A549 (cell line): ENCODE data around the gene DDB1. TPM values are rescaled to one million over a fixed set of nuclear protein-coding genes. Genes with fewer than 3 reads are reported as not detected.

Experiments
- ATOH8 ChIP-seq: fragments of 250-450 bp; sonication (Bioruptor Pico); IDR thresholded peaks from 2 replicates; pipeline ENCODE4 v1.5.0; 2020; ENCODE audit warnings: low read depth, mild to moderate bottlenecking, moderate library complexity
- CBX2 ChIP-seq: fragments of 200-600 bp; sonication (generic); IDR thresholded peaks from 2 replicates; pipeline ENCODE4 v1.6.1; 2016; ENCODE audit warnings: low read depth, mild to moderate bottlenecking, borderline replicate concordance
- CBX8 ChIP-seq: fragments of 200-600 bp; sonication (generic); IDR thresholded peaks from 2 replicates; pipeline ENCODE4 v1.6.1; 2016
- CEBPB ChIP-seq, 2 experiments: fragments of >200 bp in 1 of 2; sonication (Bioruptor Twin) in 1 of 2; formaldehyde crosslinking in 1 of 2; IDR thresholded peaks; 2 replicates each; pipeline ENCODE4 v1.6.1; 2012 to 2016
- CHD2 ChIP-seq: fragments of 150-350 bp; IDR thresholded peaks from 2 replicates; pipeline ENCODE4 v1.6.1; 2014; ENCODE audit warnings: low read length; ENCODE audit not compliant: partially characterized antibody
- CHD4 ChIP-seq: fragments of 200-600 bp; sonication (generic); IDR thresholded peaks from 2 replicates; pipeline ENCODE4 v1.6.1; 2016; ENCODE audit warnings: antibody characterized with exemption, mild to moderate bottlenecking, borderline replicate concordance
- CTCF ChIP-seq: fragments of >200 bp; sonication (Bioruptor Twin); formaldehyde crosslinking; IDR thresholded peaks from 3 replicates; pipeline ENCODE4 v1.5.1; 2016
- EHF ChIP-seq: fragments of 250-450 bp; sonication (Bioruptor Pico); IDR thresholded peaks from 2 replicates; pipeline ENCODE4 v1.5.0; 2020; ENCODE audit warnings: mild to moderate bottlenecking
- ELK1 ChIP-seq: fragments of 150-350 bp; IDR thresholded peaks from 2 replicates; pipeline ENCODE4 v1.6.1; 2014; ENCODE audit warnings: low read depth, mild to moderate bottlenecking, low read length
- EP300 ChIP-seq, 2 experiments: fragments of >200 bp; sonication (Bioruptor Twin); formaldehyde crosslinking; IDR thresholded peaks; 2 replicates in 1 of 2; 3 replicates in 1 of 2; pipeline ENCODE4 v1.6.1; 2016 to 2017
- ESRRA ChIP-seq: fragments of 150-350 bp; IDR thresholded peaks from 2 replicates; pipeline ENCODE4 v1.6.1; 2014; ENCODE audit warnings: mild to moderate bottlenecking, low read length, borderline replicate concordance
- FOSB ChIP-seq: fragments of 250-450 bp; sonication (Bioruptor Pico); IDR thresholded peaks from 2 replicates; pipeline ENCODE4 v1.5.0; 2020; ENCODE audit warnings: mild to moderate bottlenecking, moderate library complexity
- FOSL2 ChIP-seq, 2 experiments: fragments of 450-650 bp in 1 of 2; fragments of >200 bp in 1 of 2; sonication (Bioruptor Twin) in 1 of 2; formaldehyde crosslinking; IDR thresholded peaks; 2 replicates each; pipeline versions ENCODE4 v1.5.0 to v1.6.1; 2016 to 2020; ENCODE audit warnings: mild to moderate bottlenecking in 1 of 2, moderate library complexity in 1 of 2
- FOXS1 ChIP-seq: fragments of 250-450 bp; sonication (Bioruptor Pico); IDR thresholded peaks from 2 replicates; pipeline ENCODE4 v1.5.0; 2020; ENCODE audit warnings: mild to moderate bottlenecking, moderate library complexity
- HDAC2 ChIP-seq: fragments of 200-600 bp; sonication (generic); IDR thresholded peaks from 2 replicates; pipeline ENCODE4 v1.6.1; 2016
- HES2 ChIP-seq: fragments of >200 bp; sonication (Bioruptor Twin); formaldehyde crosslinking; IDR thresholded peaks from 2 replicates; pipeline ENCODE4 v1.6.1; 2016
- HMGXB4 ChIP-seq: fragments of 250-450 bp; sonication (Bioruptor Pico); IDR thresholded peaks from 2 replicates; pipeline ENCODE4 v1.5.0; 2021; ENCODE audit warnings: mild to moderate bottlenecking, moderate library complexity, borderline replicate concordance
- HOXA7 ChIP-seq: fragments of 250-450 bp; sonication (Bioruptor Pico); IDR thresholded peaks from 2 replicates; pipeline ENCODE4 v1.5.0; 2020; ENCODE audit warnings: mild to moderate bottlenecking, moderate library complexity
- HOXB13 ChIP-seq: fragments of 250-450 bp; sonication (Bioruptor Pico); IDR thresholded peaks from 2 replicates; pipeline ENCODE4 v1.5.0; 2020; ENCODE audit warnings: low read depth, mild to moderate bottlenecking, moderate library complexity
- HOXB5 ChIP-seq: fragments of 250-450 bp; sonication (Bioruptor Pico); IDR thresholded peaks from 2 replicates; pipeline ENCODE4 v1.5.0; 2020; ENCODE audit warnings: mild to moderate bottlenecking, moderate library complexity
- JUNB ChIP-seq: fragments of >200 bp; sonication (Bioruptor Twin); formaldehyde crosslinking; IDR thresholded peaks from 2 replicates; pipeline ENCODE4 v1.6.1; 2016
- KDM1A ChIP-seq: fragments of 200-600 bp; sonication (generic); IDR thresholded peaks from 2 replicates; pipeline ENCODE4 v1.6.1; 2016; ENCODE audit warnings: low read depth, mild to moderate bottlenecking
- KDM5A ChIP-seq: fragments of 200-600 bp; sonication (generic); IDR thresholded peaks from 2 replicates; pipeline ENCODE4 v1.6.1; 2016; ENCODE audit warnings: antibody characterized with exemption, mild to moderate bottlenecking
- MAFK ChIP-seq: fragments of 450-650 bp; IDR thresholded peaks from 2 replicates; pipeline ENCODE4 v1.6.1; 2014; ENCODE audit not compliant: partially characterized antibody
- MAZ ChIP-seq: fragments of 150-350 bp; IDR thresholded peaks from 2 replicates; pipeline ENCODE4 v1.6.1; 2014; ENCODE audit warnings: antibody characterized with exemption, low read depth, low read length, borderline replicate concordance
- NFE2L2 ChIP-seq: fragments of 150-350 bp; conservative IDR thresholded peaks from 2 replicates; pipeline ENCODE4 v1.6.1; 2014; ENCODE audit warnings: low read length
- NR3C1 ChIP-seq: fragments of >200 bp; sonication (Bioruptor Twin); formaldehyde crosslinking; IDR thresholded peaks from 3 replicates; pipeline ENCODE4 v1.6.1; 2017
- PBX3 ChIP-seq: IDR thresholded peaks from 2 replicates; pipeline ENCODE4 v1.6.1; 2012
- PHF8 ChIP-seq: fragments of 200-600 bp; sonication (generic); IDR thresholded peaks from 2 replicates; pipeline ENCODE4 v1.6.1; 2016; ENCODE audit warnings: low read depth, mild to moderate bottlenecking, antibody characterized with exemption, moderate library complexity, borderline replicate concordance
- POLR2AphosphoS2 ChIP-seq: conservative IDR thresholded peaks from 2 replicates; pipeline ENCODE4 v1.6.1; 2012; ENCODE audit warnings: low read length, improper control_type of control experiment, inconsistent platforms
- RAD21 ChIP-seq, 2 experiments: fragments of >200 bp in 1 of 2; sonication (Bioruptor Twin) in 1 of 2; formaldehyde crosslinking in 1 of 2; IDR thresholded peaks in 1 of 2; conservative IDR thresholded peaks in 1 of 2; 2 replicates in 1 of 2; 3 replicates in 1 of 2; pipeline ENCODE4 v1.6.1; 2012 to 2018; ENCODE audit warnings: inconsistent platforms in 1 of 2
- RARB ChIP-seq: fragments of 250-450 bp; sonication (Bioruptor Pico); IDR thresholded peaks from 2 replicates; pipeline ENCODE4 v1.8.0; 2021; ENCODE audit warnings: mild to moderate bottlenecking, moderate library complexity
- RCOR1 ChIP-seq: fragments of 150-350 bp; IDR thresholded peaks from 2 replicates; pipeline ENCODE4 v1.6.1; 2014; ENCODE audit warnings: antibody characterized with exemption, low read length, low read depth
- RFX5 ChIP-seq: fragments of 450-650 bp; IDR thresholded peaks from 2 replicates; pipeline ENCODE4 v1.7.1; 2014; ENCODE audit warnings: antibody characterized with exemption, mild to moderate bottlenecking, moderate library complexity
- TFCP2L1 ChIP-seq: fragments of 250-450 bp; sonication (Bioruptor Pico); IDR thresholded peaks from 2 replicates; pipeline ENCODE4 v1.5.0; 2021; ENCODE audit warnings: mild to moderate bottlenecking
- USF2 ChIP-seq: fragments of 450-650 bp; IDR thresholded peaks from 2 replicates; pipeline ENCODE4 v1.6.1; 2014; ENCODE audit warnings: antibody characterized with exemption
- ZNF302 ChIP-seq: fragments of 250-450 bp; sonication (Bioruptor Pico); IDR thresholded peaks from 2 replicates; pipeline ENCODE4 v1.9.0; 2021; ENCODE audit warnings: inconsistent platforms, mild to moderate bottlenecking, moderate library complexity
- polyA plus RNA-seq, 4 experiments: library from polyadenylated mRNA; depleted of rRNA in 3 of 4; stranded (reverse); fragments of >200 nt; fragmentation: RNase III in 1 of 4; extraction: RNeasy Plus Mini Kit Qiagen cat#74134 plus additional on column Dnase treatment in 1 of 4; gene quantifications; 2 replicates in 3 of 4; 3 replicates in 1 of 4; pipeline ENCODE4 v1.2.3, GENCODE V29; 2011 to 2017

Gene DDB1
- polyA plus RNA-seq, 2 of the 4 experiments (the other 2 are of a cell fraction): 149 to 222 TPM

- TF ChIP-seq RARB (CRISPR knock-in tag): no peak
- TF ChIP-seq EP300 (IDR thresholded peaks at IDR 0.05): 0 out of 5 replicates have a peak, but pooled peaks of 1 of the 2 experiments have one; percentile 24
- peak; percentile 74 for TF ChIP-seq JUNB
- TF ChIP-seq PBX3: no peak
- TF ChIP-seq HOXB13 (CRISPR knock-in tag): no peak
- TF ChIP-seq CHD2: no peak
- TF ChIP-seq POLR2AphosphoS2: no peak
- no peak for TF ChIP-seq HMGXB4
- peak; percentile 70; the same call in 1 of the 2 replicates for TF ChIP-seq FOSL2 (IDR thresholded peaks at IDR 0.05)
- peak; percentile 91 for TF ChIP-seq FOSL2 (CRISPR knock-in tag; IDR thresholded peaks at IDR 0.05)
- TF ChIP-seq CBX8: no peak
- no peak for TF ChIP-seq KDM5A
- TF ChIP-seq CBX2: no peak
- TF ChIP-seq CHD4: no peak
- TF ChIP-seq ELK1: no peak
- TF ChIP-seq RFX5: no peak
- no peak for TF ChIP-seq HOXA7 (CRISPR knock-in tag)
- no peak for TF ChIP-seq ATOH8 (CRISPR knock-in tag)
- TF ChIP-seq FOSB (CRISPR knock-in tag): no peak
- TF ChIP-seq TFCP2L1: no peak
- TF ChIP-seq NR3C1: no peak
- TF ChIP-seq FOXS1 (CRISPR knock-in tag): no peak
- no peak for TF ChIP-seq HOXB5 (CRISPR knock-in tag)
- TF ChIP-seq HES2: peak; percentile 95
- TF ChIP-seq MAZ: no peak
- TF ChIP-seq CEBPB (IDR thresholded peaks at IDR 0.05): peak; percentile 97 to 98
- TF ChIP-seq NFE2L2: no peak
- no peak for TF ChIP-seq EHF (CRISPR knock-in tag)
- no peak for TF ChIP-seq RCOR1
- no peak for TF ChIP-seq KDM1A
- no peak for TF ChIP-seq PHF8
- no peak for TF ChIP-seq USF2
- no peak for TF ChIP-seq ESRRA
- TF ChIP-seq MAFK: peak; percentile 39
- 0 out of 5 replicates have a peak, but pooled peaks of 1 of the 2 experiments have one; percentile 8 for TF ChIP-seq RAD21 (conservative IDR thresholded peaks at IDR 0.05 in 1 of 2, IDR thresholded peaks at IDR 0.05 in 1 of 2)
- TF ChIP-seq ZNF302 (CRISPR knock-in tag): no peak
- no peak for TF ChIP-seq HDAC2
- no peak for TF ChIP-seq CTCF
Measured at GRCh38 chr11:61378713-61379313, 45.9 kb upstream of the DDB1 start (continued).
